GM19240 (cell line): ENCODE data around the gene ARHGAP20.

Source experiments
- DNase-seq: peaks from one replicate; pipeline ENCODE4 v3.0.0; 2011; ENCODE audit warnings: low spot score; ENCODE audit not compliant: insufficient read length

Gene ARHGAP20

DNA sequence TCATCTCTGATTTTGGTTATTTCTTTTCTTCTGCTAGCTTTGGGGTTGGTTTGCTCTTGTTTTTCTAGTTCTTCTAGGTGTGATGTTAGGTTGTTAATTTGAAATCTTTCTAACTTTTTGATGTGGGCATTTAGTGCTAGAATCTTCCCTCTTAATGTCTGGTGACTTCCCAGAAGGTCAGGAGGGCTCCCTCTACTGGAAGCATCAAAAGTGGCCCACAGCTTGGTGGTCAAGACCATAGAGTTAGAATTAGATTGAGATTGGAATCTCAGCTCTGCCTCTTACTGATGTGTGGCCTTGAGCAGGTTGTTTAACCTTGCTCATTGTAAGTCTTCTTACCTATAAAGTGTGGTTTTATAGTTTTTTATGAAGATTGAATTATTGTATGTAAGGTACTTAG lies 183.2 kb downstream of the ARHGAP20 start:
- DNase-seq: no peak

DNA sequence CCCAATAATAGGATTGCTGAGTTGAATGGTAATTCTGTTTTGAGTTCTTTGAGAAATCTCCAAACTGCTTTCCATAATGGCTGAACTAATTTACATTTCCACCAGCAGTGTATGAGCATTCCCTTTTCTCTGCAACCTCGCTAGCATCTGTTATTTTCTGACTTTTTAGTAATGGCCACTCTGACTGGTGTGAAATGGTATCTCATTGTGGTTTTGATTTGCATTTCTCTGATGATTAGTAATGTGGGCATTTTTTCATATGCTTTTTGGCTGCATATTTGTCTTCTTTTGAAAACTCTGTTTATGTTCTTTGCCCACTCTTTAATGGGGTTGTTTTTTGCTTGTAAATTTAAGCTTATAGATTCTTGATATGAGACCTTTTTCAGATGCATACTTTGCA lies 185.1 kb downstream of the ARHGAP20 start:
- no peak for DNase-seq
